Activated gamma-delta T cell treated with Interleukin-2 at 50 U/mL for 16 hours (primary cell): ENCODE results near the gene KLHDC3.
"Not testable (repeated sequence)": the region's sequence is repeated elsewhere in the genome, so short reads cannot be mapped to it uniquely, and the experiment has no call there.

Experiments used
- DNase-seq: peaks from one replicate; pipeline ENCODE4 v3.0.0-alpha.2; 2020

The KLHDC3 gene

GRCh38 chr6:43033496-43034189 is 19.6 kb downstream of the KLHDC3 start:
- no peak for DNase-seq

- DNase-seq, result no peak
These were observed 20.1 kb downstream of the KLHDC3 start for GRCh38 chr6:43034190-43034525.

GRCh38 chr6:43035495-43036194 is 21.6 kb downstream of the KLHDC3 start:
- DNase-seq, result no peak

DNA sequence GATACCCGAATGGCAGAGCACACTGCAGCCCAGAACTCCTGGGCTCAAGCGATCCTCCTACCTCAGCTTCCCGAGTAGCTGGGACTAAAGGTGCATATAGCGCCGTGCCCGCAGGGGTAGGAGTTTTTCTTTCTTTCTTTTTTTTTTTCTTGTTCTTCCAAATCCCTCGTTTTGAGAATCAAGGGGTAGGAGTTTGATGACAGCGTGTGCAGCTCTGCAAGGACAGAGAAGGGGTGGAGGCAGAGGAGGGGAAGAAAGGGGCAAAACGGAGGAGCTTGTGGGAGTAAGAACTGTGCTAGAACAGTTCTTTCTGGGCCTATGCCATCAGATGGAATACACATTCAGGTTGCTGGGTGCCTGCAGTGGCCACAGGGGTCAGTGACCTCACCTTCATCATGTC is 22.7 kb downstream of the KLHDC3 start:
- DNase-seq, result no peak

- DNase-seq, result no peak
These were observed 23.1 kb downstream of the KLHDC3 start for GRCh38 chr6:43037197-43037596.

- no peak for DNase-seq
These were observed 23.7 kb downstream of the KLHDC3 start for GRCh38 chr6:43037706-43038105.

DNA sequence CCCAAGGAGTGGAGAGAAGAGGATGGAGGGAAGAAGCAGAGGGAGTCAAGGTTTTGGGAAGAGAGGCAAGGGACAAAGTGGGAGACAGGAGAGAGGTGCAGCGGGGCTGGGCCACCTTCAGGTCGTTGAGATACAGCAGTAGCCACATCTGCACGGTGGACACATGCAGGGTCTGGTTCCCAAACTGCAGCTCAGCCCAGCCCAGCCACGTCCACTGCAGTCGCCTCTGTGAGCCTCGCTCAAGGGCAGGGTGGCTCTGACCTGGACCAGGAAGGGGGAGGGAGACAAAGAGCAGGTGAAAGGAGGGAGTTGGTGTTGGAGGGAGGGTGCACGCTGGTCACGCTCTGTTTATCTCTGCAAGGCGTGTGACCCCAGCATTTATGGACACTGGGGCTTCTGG is 24.7 kb downstream of the KLHDC3 start:
- DNase-seq, result no peak

GRCh38 chr6:43040542-43041257 is 26.7 kb downstream of the KLHDC3 start:
- DNase-seq, result no peak

- DNase-seq, result not testable (repeated sequence)
These were observed 27.4 kb downstream of the KLHDC3 start for GRCh38 chr6:43041475-43041874.

DNA sequence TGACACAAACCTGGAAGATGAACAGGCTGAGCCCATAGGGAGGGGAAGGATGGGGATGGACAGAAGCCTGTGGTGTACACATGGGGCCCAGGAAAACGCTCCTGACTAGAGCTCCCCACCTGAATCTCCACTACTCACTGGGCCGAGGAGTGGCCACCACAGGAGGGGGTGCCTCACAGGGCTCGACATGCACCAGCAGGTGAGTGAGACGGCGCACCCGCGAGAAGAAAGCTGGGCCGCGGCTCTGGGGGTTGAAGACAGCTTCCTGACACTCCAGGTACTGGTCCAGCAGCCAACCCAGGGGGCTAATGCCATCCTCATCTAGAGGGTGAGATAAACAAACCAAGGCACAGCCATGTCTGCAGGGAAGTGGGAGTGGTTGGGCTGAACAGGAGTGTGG is 29.3 kb downstream of the KLHDC3 start:
- no peak for DNase-seq

GRCh38 chr6:43045371-43045930 is 31.4 kb downstream of the KLHDC3 start:
- DNase-seq, result no peak

GRCh38 chr6:43047998-43048397 is 33.9 kb downstream of the KLHDC3 start:
- DNase-seq, result no peak

DNA sequence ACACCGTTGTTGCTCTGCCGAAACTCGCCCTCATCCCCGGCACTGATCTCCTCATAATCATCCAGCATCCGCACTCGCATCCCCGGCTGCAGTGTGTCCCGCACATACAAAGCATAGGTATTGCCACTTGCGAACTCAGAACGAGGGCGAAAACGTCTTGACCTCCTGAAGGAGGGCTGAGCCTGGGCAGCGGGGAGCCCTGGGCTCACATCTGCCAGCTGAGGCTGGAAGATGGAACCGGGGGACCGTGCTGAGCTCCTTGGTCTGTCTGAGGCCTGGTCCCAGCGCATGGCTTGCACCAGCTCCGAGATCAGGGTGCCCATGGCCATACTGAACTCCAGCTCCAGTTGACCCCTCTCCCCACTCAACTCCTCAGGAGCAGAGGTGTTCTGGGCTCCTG is 36.9 kb downstream of the KLHDC3 start:
- DNase-seq, result no peak

- DNase-seq, result no peak
These were observed 38.3 kb downstream of the KLHDC3 start for GRCh38 chr6:43052225-43052841.

DNA sequence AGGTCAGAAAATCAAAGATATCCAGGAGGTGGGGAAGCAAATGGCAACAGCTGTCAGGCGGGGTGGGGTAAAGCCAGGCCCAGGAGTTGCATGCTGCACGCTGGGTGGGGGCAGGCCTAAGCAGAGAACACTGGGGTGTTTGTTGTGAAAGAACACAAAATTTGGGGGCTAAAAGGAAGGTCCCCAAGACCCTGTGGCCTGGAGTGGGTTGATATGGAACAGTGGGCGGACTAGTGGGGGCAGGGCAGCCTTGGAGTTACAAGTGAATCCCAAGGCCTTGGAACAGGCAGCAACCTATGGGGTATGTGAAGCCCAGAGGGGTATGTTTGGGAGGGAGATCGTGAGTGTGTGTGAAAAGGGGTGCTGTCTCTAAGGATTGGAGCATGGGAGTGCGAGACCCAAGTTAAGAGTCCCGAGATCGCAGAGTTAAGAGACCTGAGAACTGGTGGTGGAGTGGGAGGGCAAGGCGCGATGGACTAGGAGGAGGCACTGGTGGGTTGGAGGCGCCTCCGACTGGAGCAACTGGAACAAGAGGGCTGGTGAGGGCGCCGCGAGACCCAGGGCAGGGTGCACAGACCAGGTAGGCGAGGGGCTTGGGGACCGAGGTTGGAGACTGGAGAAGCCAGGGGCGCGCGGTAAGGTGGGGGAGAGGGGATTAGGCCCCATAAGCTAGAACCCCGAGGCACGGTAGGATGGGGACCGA is 38.9 kb downstream of the KLHDC3 start:
- no peak for DNase-seq

- peak; percentile 86 for DNase-seq
These were observed 39.6 kb downstream of the KLHDC3 start, which contains the start of gene CUL7 for GRCh38 chr6:43053545-43054205. CUL7 (minus strand) TSS chr6:43053851; CDS start chr6:43052788, 1,063 bp downstream.

DNA sequence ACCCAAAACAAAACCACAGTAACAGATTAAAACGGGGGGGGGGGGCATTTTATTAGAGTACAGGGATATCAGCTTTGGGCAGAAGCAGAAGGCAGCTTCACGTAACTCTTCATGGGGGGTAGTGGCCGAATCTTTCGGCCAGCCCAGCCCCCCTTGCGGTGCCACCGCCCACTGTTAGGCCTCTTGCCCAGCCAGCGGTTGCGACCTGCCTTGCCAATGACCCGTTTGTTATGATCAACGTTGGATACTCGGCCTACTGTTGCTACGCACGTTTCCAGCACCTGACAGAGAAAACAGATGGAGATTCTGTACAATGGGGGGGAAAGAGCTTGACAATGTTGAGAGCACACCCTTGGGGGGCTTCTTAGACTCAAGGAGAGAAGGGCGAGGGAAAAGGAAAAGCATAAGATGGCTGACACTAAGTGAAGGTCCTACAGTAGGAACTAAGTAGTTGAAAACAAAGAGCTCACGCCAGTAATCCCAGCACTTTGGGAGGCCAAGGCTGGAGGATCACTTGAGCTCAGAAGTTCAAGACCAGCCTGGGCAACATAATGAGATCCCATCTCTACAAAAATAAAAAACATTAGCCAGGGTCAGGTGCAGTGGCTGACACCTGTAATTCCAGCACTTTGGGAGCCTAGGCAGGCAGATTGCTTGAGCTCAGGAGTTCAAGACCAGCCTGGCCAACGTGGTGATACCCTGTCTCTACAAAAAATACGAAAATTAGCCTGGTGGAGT is 40.3 kb downstream of the KLHDC3 start:
- no peak for DNase-seq

DNA sequence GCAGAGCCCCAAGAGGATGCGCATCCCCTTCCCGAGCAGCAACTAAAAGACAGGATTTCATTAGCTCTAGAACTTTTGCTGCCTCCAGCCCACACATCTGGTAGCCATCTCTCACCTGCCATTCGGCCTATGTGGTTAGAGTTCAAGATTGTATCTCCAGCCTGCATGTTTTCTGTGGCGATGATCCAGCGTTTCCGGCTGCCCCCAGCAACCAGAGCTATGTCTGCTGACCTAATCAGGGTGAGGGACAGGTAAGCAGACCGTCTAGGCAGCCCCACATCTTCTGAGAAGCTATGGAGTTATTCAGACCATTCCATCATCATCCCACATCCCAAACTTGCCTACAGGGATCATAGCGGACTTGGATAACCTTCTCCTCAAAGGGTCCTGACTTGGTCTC is 41.9 kb downstream of the KLHDC3 start:
- no peak for DNase-seq

- no peak for DNase-seq
These were observed 44.5 kb downstream of the KLHDC3 start for GRCh38 chr6:43058531-43058930.

DNA sequence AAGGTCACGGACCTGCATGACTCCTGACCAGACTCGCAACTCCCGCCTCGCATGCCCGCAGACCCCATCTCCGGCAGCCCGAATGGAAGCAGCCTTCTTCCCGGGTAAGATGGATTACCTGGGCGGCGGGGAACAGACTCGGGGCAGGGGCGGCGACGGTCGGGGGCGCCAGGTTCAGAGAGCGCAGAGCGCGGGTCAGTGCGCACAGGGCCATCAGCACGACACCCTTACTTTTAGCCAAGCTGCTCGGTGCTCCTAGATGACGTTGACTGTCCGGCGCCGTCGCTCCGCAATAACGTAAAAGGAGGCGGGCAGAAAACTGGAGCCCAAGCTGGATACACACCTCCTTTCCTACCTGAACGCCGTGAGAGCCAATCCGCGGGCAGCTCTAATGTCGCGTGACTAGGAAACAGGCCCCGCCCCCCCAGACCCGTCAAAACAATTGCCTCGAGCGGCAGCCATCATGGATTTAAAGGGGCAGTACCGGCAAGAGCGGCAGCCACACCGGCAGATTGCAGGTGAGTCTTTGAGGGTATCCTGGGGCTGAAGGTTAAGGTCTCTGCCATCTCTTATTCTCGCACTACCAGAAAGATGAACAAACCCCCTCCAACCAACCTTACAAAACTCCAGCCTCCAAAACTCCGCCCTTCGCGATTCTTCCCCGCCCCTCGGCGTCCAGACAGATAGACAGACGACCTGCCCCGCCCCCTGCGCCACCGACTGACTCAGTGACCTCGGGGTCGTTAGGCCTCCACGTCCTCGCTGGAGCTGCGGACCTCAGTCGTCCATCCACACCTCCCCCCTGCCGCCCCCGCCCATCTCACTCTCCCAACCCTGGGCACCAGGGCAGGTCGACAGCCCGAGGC is 45.4 kb downstream of the KLHDC3 start, which contains the start of the genes KLC4 and MRPL2:
KLC4 (plus strand) TSS at position 464 of the 866 bp plus-strand sequence. CDS start 1,705 bp downstream, outside the sequence.
MRPL2 (minus strand) TSS at position 267 of the 866 bp plus-strand sequence; CDS start at position 214, 53 bp downstream.
- DNase-seq, result peak; percentile 98
